HFFc6 (cell line): ENCODE results near the gene FNDC3B. TPM values are rescaled to one million over a fixed set of nuclear protein-coding genes. Genes with fewer than 3 reads are reported as not detected.

Experiments
- DNase-seq: peaks from one replicate; pipeline ENCODE4 v3.0.0-alpha.2; 2018
- H3K27ac Mint-ChIP-seq: 2 replicates; pipeline ENCODE4 v1.8.0; 2020; ENCODE audit warnings: mild to moderate bottlenecking, mixed read lengths
- H3K27me3 Mint-ChIP-seq: 2 replicates; pipeline ENCODE4 v1.8.0; 2021; ENCODE audit warnings: mild to moderate bottlenecking, moderate library complexity, mixed read lengths; ENCODE audit not compliant: insufficient read depth
- H3K36me3 Mint-ChIP-seq: 2 replicates; pipeline ENCODE4 v1.8.0; 2021; ENCODE audit warnings: low read depth, mixed read lengths
- H3K4me1 Mint-ChIP-seq: 2 replicates; pipeline ENCODE4 v1.8.0; 2020; ENCODE audit warnings: low read depth, mixed read lengths
- H3K4me3 Mint-ChIP-seq: 2 replicates; pipeline ENCODE4 v1.8.0; 2020; ENCODE audit warnings: mild to moderate bottlenecking, moderate library complexity, mixed read lengths
- H3K9me3 Mint-ChIP-seq: 2 replicates; pipeline ENCODE4 v1.8.0; 2020; ENCODE audit warnings: mild to moderate bottlenecking, mixed read lengths
- total RNA-seq, 6 experiments: library from RNA; stranded (reverse); fragmentation: NEBNext Ultra II Directional; extraction: Animal tissue kit (Norgen Biotek cat#: 25700); gene quantifications; 2 replicates in 1 of 6; 3 replicates in 5 of 6; pipeline ENCODE4 v1.2.3, GENCODE V29; 2021
- TF ChIP-seq, protein P1 (sequence below): fragments of 200-600 bp; sonication (generic); IDR thresholded peaks from 2 replicates; pipeline ENCODE4 v1.5.0; 2021; ENCODE audit warnings: antibody characterized with exemption, mild to moderate bottlenecking

FNDC3B gene
- total RNA-seq, 6 experiments from 2014 or later, result 133 to 192 (median 155) TPM

GRCh38 chr3:172189213-172189612 lies 149.8 kb downstream of the FNDC3B start:
- TF ChIP-seq, protein P1, sequence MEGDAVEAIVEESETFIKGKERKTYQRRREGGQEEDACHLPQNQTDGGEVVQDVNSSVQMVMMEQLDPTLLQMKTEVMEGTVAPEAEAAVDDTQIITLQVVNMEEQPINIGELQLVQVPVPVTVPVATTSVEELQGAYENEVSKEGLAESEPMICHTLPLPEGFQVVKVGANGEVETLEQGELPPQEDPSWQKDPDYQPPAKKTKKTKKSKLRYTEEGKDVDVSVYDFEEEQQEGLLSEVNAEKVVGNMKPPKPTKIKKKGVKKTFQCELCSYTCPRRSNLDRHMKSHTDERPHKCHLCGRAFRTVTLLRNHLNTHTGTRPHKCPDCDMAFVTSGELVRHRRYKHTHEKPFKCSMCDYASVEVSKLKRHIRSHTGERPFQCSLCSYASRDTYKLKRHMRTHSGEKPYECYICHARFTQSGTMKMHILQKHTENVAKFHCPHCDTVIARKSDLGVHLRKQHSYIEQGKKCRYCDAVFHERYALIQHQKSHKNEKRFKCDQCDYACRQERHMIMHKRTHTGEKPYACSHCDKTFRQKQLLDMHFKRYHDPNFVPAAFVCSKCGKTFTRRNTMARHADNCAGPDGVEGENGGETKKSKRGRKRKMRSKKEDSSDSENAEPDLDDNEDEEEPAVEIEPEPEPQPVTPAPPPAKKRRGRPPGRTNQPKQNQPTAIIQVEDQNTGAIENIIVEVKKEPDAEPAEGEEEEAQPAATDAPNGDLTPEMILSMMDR, result no peak
- H3K36me3 Mint-ChIP-seq, result peaks cover 8% of the 10 kb centered on the region
- no peak overlapping the region for H3K27ac Mint-ChIP-seq
- peaks cover 30% of the 10 kb centered on the region for H3K4me1 Mint-ChIP-seq
- no peak overlapping the region for H3K4me3 Mint-ChIP-seq
- peaks cover 4% of the 10 kb centered on the region; the same call in 1 of the 2 replicates for H3K27me3 Mint-ChIP-seq
- DNase-seq, result no peak
- H3K9me3 Mint-ChIP-seq, result no peaks in the 10 kb centered on the region

- DNase-seq, result no peak
- Mint-ChIP-seq H3K27me3 (peaks cover 4% of the 10 kb centered on the region; the same call in 1 of the 2 replicates), H3K27ac (no peak overlapping the region), H3K36me3 (peaks cover 11% of the 10 kb centered on the region), H3K9me3 (no peaks in the 10 kb centered on the region), H3K4me1 (peaks cover 35% of the 10 kb centered on the region), H3K4me3 (no peak overlapping the region)
- TF ChIP-seq, protein P1, result no peak
Observed at GRCh38 chr3:172189987-172190603, 150.7 kb downstream of the FNDC3B start.

DNA sequence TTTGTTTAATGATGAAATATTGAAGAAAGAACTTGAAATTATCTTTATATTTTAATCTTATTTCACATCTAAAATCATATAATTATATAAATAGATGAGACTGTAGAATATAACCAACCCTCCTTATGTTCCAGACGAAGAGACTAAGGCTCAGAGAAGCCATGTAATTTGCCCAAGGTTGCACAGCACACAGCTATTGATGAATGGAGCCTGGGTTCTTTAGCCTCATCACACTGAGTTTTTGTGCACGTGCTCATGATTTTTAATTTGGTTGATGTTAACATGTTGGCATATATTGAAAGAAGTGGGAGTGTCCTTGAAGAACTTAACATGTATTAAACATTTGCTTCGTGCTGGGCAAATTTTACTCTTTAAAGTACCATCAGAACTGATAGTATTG lies 151.6 kb downstream of the FNDC3B start:
- Mint-ChIP-seq H3K27me3 (peaks cover 4% of the 10 kb centered on the region; the same call in 1 of the 2 replicates), H3K4me3 (no peak overlapping the region), H3K36me3 (peaks cover 11% of the 10 kb centered on the region), H3K27ac (no peak overlapping the region), H3K9me3 (no peaks in the 10 kb centered on the region), H3K4me1 (peaks cover 35% of the 10 kb centered on the region)
- TF ChIP-seq, protein P1, result no peak
- DNase-seq, result no peak

- H3K36me3 Mint-ChIP-seq, result peaks cover 11% of the 10 kb centered on the region
- no peaks in the 10 kb centered on the region for H3K9me3 Mint-ChIP-seq
- peaks cover 33% of the 10 kb centered on the region for H3K4me1 Mint-ChIP-seq
- DNase-seq, result no peak
- peaks cover 4% of the 10 kb centered on the region; the same call in 1 of the 2 replicates for H3K27me3 Mint-ChIP-seq
- no peak overlapping the region for H3K27ac Mint-ChIP-seq
- TF ChIP-seq, protein P1, result no peak
- no peak overlapping the region for H3K4me3 Mint-ChIP-seq
Observed at GRCh38 chr3:172191629-172192028, 152.3 kb downstream of the FNDC3B start.

- peaks cover 30% of the 10 kb centered on the region for H3K4me1 Mint-ChIP-seq
Observed at GRCh38 chr3:172192830-172193415, 153.5 kb downstream of the FNDC3B start.

More at GRCh38 chr3:172192830-172193415, 153.5 kb downstream of the FNDC3B start:
- H3K4me3 Mint-ChIP-seq, result no peak overlapping the region
- H3K36me3 Mint-ChIP-seq, result peaks cover 11% of the 10 kb centered on the region
- H3K27me3 Mint-ChIP-seq, result peaks cover 4% of the 10 kb centered on the region; the same call in 1 of the 2 replicates
- TF ChIP-seq, protein P1, result no peak
- no peaks in the 10 kb centered on the region for H3K9me3 Mint-ChIP-seq
- no peak for DNase-seq
- no peak overlapping the region for H3K27ac Mint-ChIP-seq
